ENCODE results near the gene FGF3. TPM values are rescaled to one million over a fixed set of nuclear protein-coding genes. Genes with fewer than 3 reads are reported as not detected.

The FGF3 gene
- total RNA-seq, 1 donor from 2014 or later = not detected

GRCh38 chr11:69860796-69861445, 41.7 kb upstream of the FGF3 start:
- H3K9me3 Mint-ChIP-seq = no peaks in the 10 kb centered on the region
- intact Hi-C loops (cut with micrococcal nuclease) = no loop called here
- peaks cover 13% of the 10 kb centered on the region for H3K27me3 Mint-ChIP-seq (ENCODE audit: insufficient read depth)
- H3K4me1 Mint-ChIP-seq (ENCODE audit: low read depth) = no peaks in the 10 kb centered on the region
- H3K4me3 Mint-ChIP-seq = no peak overlapping the region
- H3K27ac Mint-ChIP-seq = no peak overlapping the region
- no peaks in the 10 kb centered on the region for H3K36me3 Mint-ChIP-seq (ENCODE audit: low read depth)
- no peak for DNase-seq (ENCODE audit: low spot score)

GRCh38 chr11:69860244-69860643, 41.0 kb upstream of the FGF3 start:
- Mint-ChIP-seq H3K27me3 (ENCODE audit: insufficient read depth) (peaks cover 13% of the 10 kb centered on the region), H3K36me3 (ENCODE audit: low read depth) (no peaks in the 10 kb centered on the region), H3K9me3 (no peaks in the 10 kb centered on the region), H3K4me1 (ENCODE audit: low read depth) (no peaks in the 10 kb centered on the region), H3K4me3 (no peak overlapping the region), H3K27ac (no peak overlapping the region)
- intact Hi-C loops (cut with micrococcal nuclease) = no loop called here
- DNase-seq (ENCODE audit: low spot score) = no peak

GRCh38 chr11:69859275-69859934, 40.2 kb upstream of the FGF3 start:
- Mint-ChIP-seq H3K4me3 (no peak overlapping the region), H3K9me3 (no peaks in the 10 kb centered on the region), H3K4me1 (ENCODE audit: low read depth) (no peaks in the 10 kb centered on the region), H3K27ac (no peak overlapping the region), H3K27me3 (ENCODE audit: insufficient read depth) (peaks cover 18% of the 10 kb centered on the region), H3K36me3 (ENCODE audit: low read depth) (no peaks in the 10 kb centered on the region)
- DNase-seq (ENCODE audit: low spot score) = no peak
- intact Hi-C loops (cut with micrococcal nuclease) = no loop called here

- Mint-ChIP-seq H3K27me3 (ENCODE audit: insufficient read depth) (peaks cover 18% of the 10 kb centered on the region), H3K4me3 (no peak overlapping the region), H3K36me3 (ENCODE audit: low read depth) (no peaks in the 10 kb centered on the region), H3K27ac (no peak overlapping the region), H3K4me1 (ENCODE audit: low read depth) (no peaks in the 10 kb centered on the region), H3K9me3 (no peaks in the 10 kb centered on the region)
- intact Hi-C loops (cut with micrococcal nuclease) = no loop called here
- no peak for DNase-seq (ENCODE audit: low spot score)
Measured at GRCh38 chr11:69855421-69855820, 36.2 kb upstream of the FGF3 start.

GRCh38 chr11:69854713-69855112, 35.5 kb upstream of the FGF3 start:
- H3K4me1 Mint-ChIP-seq (ENCODE audit: low read depth) = no peaks in the 10 kb centered on the region
- DNase-seq (ENCODE audit: low spot score) = no peak
- peaks cover 18% of the 10 kb centered on the region for H3K27me3 Mint-ChIP-seq (ENCODE audit: insufficient read depth)
- H3K9me3 Mint-ChIP-seq = no peaks in the 10 kb centered on the region
- H3K4me3 Mint-ChIP-seq = no peak overlapping the region
- H3K36me3 Mint-ChIP-seq (ENCODE audit: low read depth) = no peaks in the 10 kb centered on the region
- intact Hi-C loops (cut with micrococcal nuclease) = no loop called here
- no peak overlapping the region for H3K27ac Mint-ChIP-seq

GRCh38 chr11:69852056-69852455, 32.8 kb upstream of the FGF3 start:
- H3K4me3 Mint-ChIP-seq = no peak overlapping the region
- no peaks in the 10 kb centered on the region for H3K36me3 Mint-ChIP-seq (ENCODE audit: low read depth)
- H3K9me3 Mint-ChIP-seq = no peaks in the 10 kb centered on the region
- no peaks in the 10 kb centered on the region for H3K4me1 Mint-ChIP-seq (ENCODE audit: low read depth)
- H3K27ac Mint-ChIP-seq = no peak overlapping the region
- no peak for DNase-seq (ENCODE audit: low spot score)
- intact Hi-C loops (cut with micrococcal nuclease) = no loop called here
- peaks cover 19% of the 10 kb centered on the region for H3K27me3 Mint-ChIP-seq (ENCODE audit: insufficient read depth)

- intact Hi-C loops (cut with micrococcal nuclease) = no loop called here
- DNase-seq (ENCODE audit: low spot score) = no peak
- Mint-ChIP-seq H3K4me3 (no peak overlapping the region), H3K36me3 (ENCODE audit: low read depth) (no peaks in the 10 kb centered on the region), H3K27me3 (ENCODE audit: insufficient read depth) (peaks cover 13% of the 10 kb centered on the region), H3K9me3 (no peaks in the 10 kb centered on the region), H3K27ac (no peak overlapping the region), H3K4me1 (ENCODE audit: low read depth) (no peaks in the 10 kb centered on the region)
Measured at GRCh38 chr11:69848201-69848600, 29.0 kb upstream of the FGF3 start.

- Mint-ChIP-seq H3K27me3 (ENCODE audit: insufficient read depth) (peaks cover 9% of the 10 kb centered on the region), H3K4me1 (ENCODE audit: low read depth) (no peaks in the 10 kb centered on the region), H3K36me3 (ENCODE audit: low read depth) (no peaks in the 10 kb centered on the region), H3K4me3 (no peak overlapping the region), H3K9me3 (no peaks in the 10 kb centered on the region), H3K27ac (no peak overlapping the region)
- no peak for DNase-seq (ENCODE audit: low spot score)
- intact Hi-C loops (cut with micrococcal nuclease) = no loop called here
Measured at GRCh38 chr11:69844396-69844795, 25.2 kb upstream of the FGF3 start.

GRCh38 chr11:69843529-69843921, 24.3 kb upstream of the FGF3 start:
- intact Hi-C loops (cut with micrococcal nuclease) = no loop called here
- Mint-ChIP-seq H3K27me3 (ENCODE audit: insufficient read depth) (peaks cover 7% of the 10 kb centered on the region), H3K4me1 (ENCODE audit: low read depth) (no peaks in the 10 kb centered on the region)

GRCh38 chr11:69842746-69843528, 23.7 kb upstream of the FGF3 start:
- Mint-ChIP-seq H3K36me3 (ENCODE audit: low read depth) (no peaks in the 10 kb centered on the region), H3K4me3 (no peak overlapping the region), H3K27me3 (ENCODE audit: insufficient read depth) (peaks cover 7% of the 10 kb centered on the region), H3K27ac (no peak overlapping the region), H3K9me3 (no peaks in the 10 kb centered on the region), H3K4me1 (ENCODE audit: low read depth) (no peaks in the 10 kb centered on the region)
- intact Hi-C loops (cut with micrococcal nuclease) = loop anchor here (1.0 kb wide), 1 partner anchor 157 kb away; no protein-coding TSS in a partner anchor
- DNase-seq (ENCODE audit: low spot score) = no peak

More at GRCh38 chr11:69843529-69843921, 24.3 kb upstream of the FGF3 start:
- Mint-ChIP-seq H3K36me3 (ENCODE audit: low read depth) (no peaks in the 10 kb centered on the region), H3K27ac (no peak overlapping the region), H3K4me3 (no peak overlapping the region), H3K9me3 (no peaks in the 10 kb centered on the region)
- no peak for DNase-seq (ENCODE audit: low spot score)

GRCh38 chr11:69841859-69842698, 22.9 kb upstream of the FGF3 start:
- Mint-ChIP-seq H3K4me1 (ENCODE audit: low read depth) (no peaks in the 10 kb centered on the region), H3K4me3 (no peak overlapping the region), H3K36me3 (ENCODE audit: low read depth) (no peaks in the 10 kb centered on the region), H3K27ac (no peak overlapping the region), H3K27me3 (ENCODE audit: insufficient read depth) (peaks cover 2% of the 10 kb centered on the region), H3K9me3 (no peaks in the 10 kb centered on the region)
- intact Hi-C loops (cut with micrococcal nuclease) = loop anchor here (1.0 kb wide), 1 partner anchor 156 kb away; no protein-coding TSS in a partner anchor
- DNase-seq (ENCODE audit: low spot score) = no peak

- Mint-ChIP-seq H3K9me3 (no peaks in the 10 kb centered on the region), H3K4me3 (no peak overlapping the region), H3K27me3 (ENCODE audit: insufficient read depth) (peaks cover 2% of the 10 kb centered on the region), H3K4me1 (ENCODE audit: low read depth) (no peaks in the 10 kb centered on the region), H3K27ac (no peak overlapping the region), H3K36me3 (ENCODE audit: low read depth) (no peaks in the 10 kb centered on the region)
- DNase-seq (ENCODE audit: low spot score) = no peak
- intact Hi-C loops (cut with micrococcal nuclease) = no loop called here
Measured at GRCh38 chr11:69841170-69841858, 22.1 kb upstream of the FGF3 start.

All from activated T-helper 1 cell treated with anti-CD3 and anti-CD28 coated beads, Interleukin-12 subunit alpha, Interleukin-12 subunit beta, Interleukin-2, Interleukin-4 antibody, amounts not matched to agents 30 ng/mL and 10 ng/mL and 1 ng/mL, durations not matched to agents 14 hours and 24 hours and 36 hours (primary cell).